GM21737 (cell line): ENCODE results near the gene RAPGEF3.
A peak's percentile ranks its signal among the peaks of the same experiment; 100 is the strongest.

Experiments used
- ATAC-seq: cut with Tn5 transposase; IDR thresholded peaks from one replicate; pipeline ENCODE4 v1.9.1; 2021; ENCODE audit warnings: mild to moderate bottlenecking, moderate library complexity; ENCODE audit not compliant: unreplicated experiment

The RAPGEF3 gene

GRCh38 chr12:47705566-47706425, 52.9 kb downstream of the RAPGEF3 start, which contains the start of gene RPAP3:
RPAP3 (minus strand) TSS chr12:47706030; CDS start chr12:47702840, 3,190 bp downstream.
- ATAC-seq = peak; percentile 80

- ATAC-seq = no peak
Measured at GRCh38 chr12:47705229-47705565, 53.5 kb downstream of the RAPGEF3 start.

- no peak for ATAC-seq
Measured at GRCh38 chr12:47704719-47705118, 54.0 kb downstream of the RAPGEF3 start.

- no peak for ATAC-seq
Measured at GRCh38 chr12:47700263-47700662, 58.4 kb downstream of the RAPGEF3 start.

GRCh38 chr12:47698631-47699030, 60.0 kb downstream of the RAPGEF3 start:
- ATAC-seq = no peak

GRCh38 chr12:47698055-47698454, 60.6 kb downstream of the RAPGEF3 start:
- ATAC-seq = no peak

GRCh38 chr12:47689215-47689614, 69.5 kb downstream of the RAPGEF3 start:
- ATAC-seq = no peak

- ATAC-seq = no peak
Measured at GRCh38 chr12:47687636-47688035, 71.0 kb downstream of the RAPGEF3 start.

GRCh38 chr12:47686645-47687240, 71.9 kb downstream of the RAPGEF3 start:
- ATAC-seq = no peak
